OCI-M1 (cell line): ENCODE results near the gene BBS9.
A peak's percentile ranks its signal among the peaks of the same experiment; 100 is the strongest.

Experiments
- DNase-seq: peaks from one replicate; lab custom pipeline; 2025; lab: John Stamatoyannopoulos, UW

The BBS9 gene

GRCh38 chr7:33127085-33127484 is 2.3 kb upstream of the BBS9 start:
- DNase-seq: no peak

- no peak for DNase-seq
Observed at GRCh38 chr7:33128631-33128989, 754 bp upstream of the BBS9 start.

GRCh38 chr7:33129806-33130153 is 416 bp downstream of the BBS9 start:
- no peak for DNase-seq

GRCh38 chr7:33130184-33130583 is 820 bp downstream of the BBS9 start:
- DNase-seq: no peak

GRCh38 chr7:33137103-33137502 is 7.7 kb downstream of the BBS9 start:
- DNase-seq: no peak

- no peak for DNase-seq
Observed at GRCh38 chr7:33142585-33142984, 13.2 kb downstream of the BBS9 start.

GRCh38 chr7:33143996-33144718 is 14.8 kb downstream of the BBS9 start:
- DNase-seq: no peak

GRCh38 chr7:33145156-33145555 is 15.8 kb downstream of the BBS9 start:
- peak; percentile 43 for DNase-seq

- no peak for DNase-seq
Observed at GRCh38 chr7:33152087-33152486, 22.7 kb downstream of the BBS9 start.

- DNase-seq: no peak
Observed at GRCh38 chr7:33155811-33156210, 26.4 kb downstream of the BBS9 start.

- no peak for DNase-seq
Observed at GRCh38 chr7:33156441-33156840, 27.1 kb downstream of the BBS9 start.

- no peak for DNase-seq
Observed at GRCh38 chr7:33157311-33157710, 27.9 kb downstream of the BBS9 start.

GRCh38 chr7:33157781-33158180 is 28.4 kb downstream of the BBS9 start:
- no peak for DNase-seq

- DNase-seq: no peak
Observed at GRCh38 chr7:33177876-33178275, 48.5 kb downstream of the BBS9 start.

GRCh38 chr7:33179519-33179918 is 50.2 kb downstream of the BBS9 start:
- DNase-seq: no peak

- DNase-seq: no peak
Observed at GRCh38 chr7:33183504-33183903, 54.1 kb downstream of the BBS9 start.

GRCh38 chr7:33184828-33185227 is 55.5 kb downstream of the BBS9 start:
- DNase-seq: no peak

- DNase-seq: peak; percentile 59
Observed at GRCh38 chr7:33185786-33186185, 56.4 kb downstream of the BBS9 start.

- DNase-seq: peak; percentile 30
Observed at GRCh38 chr7:33186192-33186591, 56.8 kb downstream of the BBS9 start.

- no peak for DNase-seq
Observed at GRCh38 chr7:33190688-33191304, 61.4 kb downstream of the BBS9 start.

GRCh38 chr7:33191340-33191739 is 62.0 kb downstream of the BBS9 start:
- DNase-seq: peak; percentile 23

GRCh38 chr7:33192695-33193291 is 63.4 kb downstream of the BBS9 start:
- DNase-seq: no peak

GRCh38 chr7:33193308-33193864 is 64.0 kb downstream of the BBS9 start:
- no peak for DNase-seq
